ENCODE results near the gene MED9.

Gene MED9

DNA sequence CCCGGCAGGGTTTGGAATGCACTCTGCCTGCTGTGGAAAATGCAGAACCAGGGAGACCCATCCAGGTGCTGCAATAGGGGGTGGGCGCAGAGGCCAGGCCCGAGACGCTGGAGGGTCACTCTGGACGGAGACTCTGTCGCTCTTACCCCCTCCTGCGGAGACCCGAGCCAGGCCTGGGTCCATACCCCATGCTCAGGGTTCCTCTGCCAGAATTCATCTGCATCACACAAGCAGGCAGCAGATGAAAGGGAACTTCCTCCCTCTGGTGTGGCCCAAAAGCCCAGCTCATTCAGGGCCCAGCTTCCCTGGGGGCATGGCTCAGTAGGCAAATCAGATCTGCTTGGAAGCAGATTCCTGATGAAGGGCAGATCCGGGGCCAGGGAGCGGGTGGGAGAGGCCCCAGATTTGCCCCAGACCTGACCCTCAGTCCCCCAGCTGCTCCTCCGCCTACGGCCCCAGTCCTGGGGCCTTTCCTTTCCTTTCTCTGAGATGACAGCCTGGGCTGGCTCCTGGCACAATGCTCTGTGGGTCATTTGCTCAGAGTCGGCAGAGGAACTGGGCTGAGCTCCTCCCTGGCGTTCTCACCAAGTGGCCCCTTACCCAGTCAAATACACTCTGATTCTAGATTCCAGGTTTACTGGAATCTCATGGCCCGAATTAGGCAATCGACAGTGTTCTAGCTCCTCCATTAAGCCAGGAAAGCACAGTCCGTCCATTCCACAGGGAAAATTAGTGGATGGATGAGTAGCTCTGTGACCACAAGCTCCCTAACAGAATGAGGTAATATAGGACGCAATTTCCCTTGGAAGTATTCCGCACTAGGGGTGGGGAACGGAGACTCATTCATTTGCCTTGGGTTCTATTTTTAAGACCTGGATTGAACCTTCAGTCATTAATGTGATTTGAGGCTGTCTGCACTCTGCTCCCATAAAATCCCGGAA lies 38.5 kb downstream of the MED9 start:
- DNase-seq (ENCODE audit: extremely low read depth, low read depth): peak; percentile 49
- TF ChIP-seq, protein P1, sequence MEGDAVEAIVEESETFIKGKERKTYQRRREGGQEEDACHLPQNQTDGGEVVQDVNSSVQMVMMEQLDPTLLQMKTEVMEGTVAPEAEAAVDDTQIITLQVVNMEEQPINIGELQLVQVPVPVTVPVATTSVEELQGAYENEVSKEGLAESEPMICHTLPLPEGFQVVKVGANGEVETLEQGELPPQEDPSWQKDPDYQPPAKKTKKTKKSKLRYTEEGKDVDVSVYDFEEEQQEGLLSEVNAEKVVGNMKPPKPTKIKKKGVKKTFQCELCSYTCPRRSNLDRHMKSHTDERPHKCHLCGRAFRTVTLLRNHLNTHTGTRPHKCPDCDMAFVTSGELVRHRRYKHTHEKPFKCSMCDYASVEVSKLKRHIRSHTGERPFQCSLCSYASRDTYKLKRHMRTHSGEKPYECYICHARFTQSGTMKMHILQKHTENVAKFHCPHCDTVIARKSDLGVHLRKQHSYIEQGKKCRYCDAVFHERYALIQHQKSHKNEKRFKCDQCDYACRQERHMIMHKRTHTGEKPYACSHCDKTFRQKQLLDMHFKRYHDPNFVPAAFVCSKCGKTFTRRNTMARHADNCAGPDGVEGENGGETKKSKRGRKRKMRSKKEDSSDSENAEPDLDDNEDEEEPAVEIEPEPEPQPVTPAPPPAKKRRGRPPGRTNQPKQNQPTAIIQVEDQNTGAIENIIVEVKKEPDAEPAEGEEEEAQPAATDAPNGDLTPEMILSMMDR (IDR thresholded peaks at IDR 0.05; ENCODE audit: low read depth, low read length): no peak

DNA sequence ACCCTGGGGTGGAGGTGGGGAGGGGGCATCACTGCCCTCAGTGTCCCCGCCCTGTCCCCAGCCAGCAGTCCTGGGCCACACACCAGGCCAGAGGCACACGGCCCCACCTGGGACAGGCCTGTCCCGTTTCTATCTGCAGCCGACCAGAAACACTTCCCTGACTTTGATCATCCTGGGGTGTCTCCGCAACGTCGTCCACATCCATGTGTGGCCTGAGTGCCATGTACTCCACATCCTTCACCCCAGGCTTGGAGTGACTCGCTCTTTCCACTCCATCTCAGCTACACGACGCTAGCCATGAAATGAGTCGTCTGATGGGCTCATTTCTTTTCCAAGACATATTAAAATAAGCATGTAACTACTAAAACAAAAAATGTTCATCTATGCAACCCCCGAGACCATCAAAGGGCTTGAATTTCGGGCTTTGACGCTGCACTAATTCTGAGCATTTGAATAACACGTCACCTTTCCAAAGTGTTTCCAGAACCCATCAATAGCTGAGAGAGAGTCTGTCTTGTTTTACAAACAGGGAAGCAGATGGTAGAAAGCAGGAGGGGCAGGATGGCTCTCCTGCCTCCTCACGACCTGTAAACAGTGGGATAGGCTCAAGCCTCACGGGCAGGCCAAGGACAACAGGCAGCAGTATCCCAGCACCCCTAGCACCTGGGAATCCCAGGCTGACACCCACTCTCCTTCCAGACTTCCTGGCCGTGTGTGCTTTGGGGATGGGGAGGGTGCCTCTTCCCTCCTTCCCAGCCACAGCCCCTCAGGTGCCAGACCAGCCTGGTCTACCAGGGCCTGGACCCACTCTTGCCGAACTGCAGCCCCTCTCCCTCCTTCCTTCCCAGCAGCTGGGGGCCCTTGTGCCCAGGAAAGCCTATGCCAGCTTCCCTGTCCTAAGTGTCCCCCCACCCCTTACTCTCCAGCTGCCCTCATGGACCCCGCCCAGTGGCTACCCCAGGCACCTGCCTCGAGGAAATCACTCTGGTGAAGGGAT lies 39.4 kb downstream of the MED9 start:
- DNase-seq (ENCODE audit: extremely low read depth, low read depth): no peak

DNA sequence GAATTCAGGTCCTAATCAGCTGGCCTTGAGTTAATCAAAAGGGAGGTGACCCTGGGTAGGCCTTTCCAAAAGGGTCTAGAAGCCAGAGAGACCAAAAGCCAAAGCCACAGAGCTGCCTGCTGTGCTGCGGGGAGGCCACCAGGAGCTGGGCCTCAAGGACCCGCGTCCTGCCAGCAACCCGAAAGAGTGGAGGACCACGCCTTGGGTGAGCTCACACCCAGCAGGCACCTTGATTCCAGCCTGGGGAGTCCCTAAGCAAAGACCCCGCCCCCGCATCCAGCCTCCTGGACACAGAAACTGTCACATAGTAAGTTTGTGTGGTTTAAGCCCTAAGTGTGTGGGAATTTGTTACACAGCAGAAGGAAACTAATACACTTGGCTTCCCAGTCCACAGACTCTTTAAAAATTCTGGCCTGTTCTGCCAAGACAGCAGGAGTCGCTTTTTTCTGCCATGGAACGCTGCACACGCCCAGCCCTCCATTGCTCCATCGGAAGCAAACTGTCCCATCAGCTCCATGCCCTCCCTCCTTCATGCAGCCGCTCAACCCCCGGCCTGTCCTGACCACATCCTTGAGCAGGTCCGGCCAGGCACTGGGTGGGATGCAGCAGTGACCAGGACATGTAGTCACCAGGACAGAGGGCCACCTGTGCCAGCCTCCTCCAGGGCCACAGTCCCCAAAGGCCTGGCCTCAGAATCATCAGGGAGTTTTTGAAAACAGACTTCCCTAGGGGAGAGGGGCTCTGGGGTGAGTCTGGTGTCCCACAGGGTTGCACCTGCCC lies 40.3 kb downstream of the MED9 start:
- TF ChIP-seq, protein P1 (IDR thresholded peaks at IDR 0.05; ENCODE audit: low read depth, low read length): no peak
- no peak for DNase-seq (ENCODE audit: extremely low read depth, low read depth)

More for the DNA sequence above, 39.4 kb downstream of the MED9 start:
- TF ChIP-seq, protein P1 (IDR thresholded peaks at IDR 0.05; ENCODE audit: low read depth, low read length): no peak

DNA sequence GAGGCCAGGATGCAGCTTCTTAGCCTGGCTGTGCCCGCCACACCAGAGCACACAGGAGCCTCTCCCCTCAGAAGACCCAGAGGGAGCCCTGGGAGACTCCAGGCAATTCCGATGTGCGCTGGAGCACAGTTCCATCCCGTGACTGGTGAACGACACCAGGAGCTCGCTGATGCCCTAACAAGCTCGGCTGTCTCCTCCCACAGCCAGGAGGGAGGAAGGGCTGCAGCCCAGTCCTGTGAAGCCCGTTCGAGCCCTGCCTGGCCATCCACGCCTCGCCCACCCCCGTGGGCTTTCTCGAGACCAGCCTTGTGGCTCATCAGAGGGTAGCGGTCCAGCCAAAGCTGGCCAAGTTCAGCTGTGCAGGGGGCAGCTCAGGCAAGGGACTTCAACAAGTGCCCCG lies 41.2 kb downstream of the MED9 start:
- DNase-seq (ENCODE audit: extremely low read depth, low read depth): no peak
- TF ChIP-seq, protein P1 (IDR thresholded peaks at IDR 0.05; ENCODE audit: low read depth, low read length): no peak

DNA sequence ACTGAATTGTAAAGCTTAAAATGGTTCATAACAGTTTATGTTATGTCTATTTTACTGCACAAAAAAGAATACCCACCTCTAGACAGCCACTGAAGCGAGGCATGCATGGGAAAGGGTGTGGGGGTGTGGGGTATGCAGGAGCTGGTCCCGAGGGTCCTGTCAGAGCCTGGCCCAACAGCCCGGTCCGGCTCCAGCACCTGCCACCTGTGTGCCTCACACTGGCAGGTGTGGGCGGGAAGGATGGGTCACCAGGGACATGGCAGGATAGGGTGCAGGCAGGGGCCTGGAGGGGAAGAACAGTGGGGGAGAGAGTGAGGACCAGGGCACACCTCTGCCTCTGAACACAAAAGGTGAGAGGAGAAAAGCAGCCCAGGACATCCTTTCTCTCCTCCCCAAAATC lies 42.2 kb downstream of the MED9 start:
- no peak for DNase-seq (ENCODE audit: extremely low read depth, low read depth)
- TF ChIP-seq, protein P1 (IDR thresholded peaks at IDR 0.05; ENCODE audit: low read depth, low read length): no peak

DNA sequence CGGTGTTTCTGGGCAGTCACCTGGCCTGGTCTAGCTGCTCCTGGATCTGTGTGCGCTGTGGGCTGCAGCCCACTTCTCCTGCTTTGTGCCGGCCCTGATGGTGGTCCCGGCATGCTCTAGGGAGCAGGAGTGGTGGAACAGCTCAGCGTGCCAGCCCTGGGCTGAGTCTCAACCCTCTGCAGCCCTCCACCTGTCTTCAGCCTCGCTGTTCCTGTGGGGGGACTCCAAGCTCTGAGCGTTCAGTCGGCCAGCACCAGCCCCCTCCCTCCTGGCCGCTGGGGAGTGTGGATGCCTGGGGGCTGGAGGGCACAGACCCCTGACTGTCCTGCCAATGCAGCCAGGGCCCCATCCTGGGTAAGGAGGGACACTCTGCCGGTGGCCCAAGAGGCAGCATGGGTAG lies 43.1 kb downstream of the MED9 start:
- TF ChIP-seq, protein P1 (IDR thresholded peaks at IDR 0.05; ENCODE audit: low read depth, low read length): no peak

More for the DNA sequence above, 43.1 kb downstream of the MED9 start:
- no peak for DNase-seq (ENCODE audit: extremely low read depth, low read depth)

Data from AG09319 (cell line).